HEK293 (cell line): Measurements from ENCODE around the gene CDK19.

Experiments
- HOXA7 ChIP-seq: sonication (generic); formaldehyde crosslinking; IDR thresholded peaks from 2 replicates; pipeline ENCODE4 v1.8.1; 2022; ENCODE audit warnings: missing genetic modification reagents, borderline replicate concordance
- ZBTB1 ChIP-seq: fragments of 450-650 bp; formaldehyde crosslinking; IDR thresholded peaks from 2 replicates; pipeline ENCODE4 v1.5.1; 2016; ENCODE audit warnings: missing biosample characterization, missing genetic modification characterization
- ZNF138 ChIP-seq: fragments of 450-650 bp; formaldehyde crosslinking; IDR thresholded peaks from 2 replicates; pipeline ENCODE4 v1.5.1; 2016; ENCODE audit warnings: missing biosample characterization, missing genetic modification characterization, borderline replicate concordance
- ZNF311 ChIP-seq: fragments of 450-650 bp; formaldehyde crosslinking; IDR thresholded peaks from 2 replicates; pipeline ENCODE4 v1.5.1; 2017; ENCODE audit warnings: missing biosample characterization, missing genetic modification characterization, borderline replicate concordance
- ZNF670 ChIP-seq: fragments of 450-650 bp; formaldehyde crosslinking; IDR thresholded peaks from 2 replicates; pipeline ENCODE4 v1.5.1; 2016; ENCODE audit warnings: missing biosample characterization, missing genetic modification characterization, low read depth
- TF ChIP-seq, protein P1 (sequence below): fragments of 450-650 bp; formaldehyde crosslinking; IDR thresholded peaks from 2 replicates; pipeline ENCODE4 v1.5.1; 2016; ENCODE audit warnings: missing biosample characterization, missing genetic modification characterization

GRCh38 chr6:110786696-110787095, 28.6 kb downstream of the CDK19 start:
- no peak for TF ChIP-seq HOXA7
- no peak for TF ChIP-seq ZNF670 (tag by site-specific recombination)
- no peak for TF ChIP-seq ZNF138 (tag by site-specific recombination)
- TF ChIP-seq ZBTB1 (tag by site-specific recombination) = no peak
- TF ChIP-seq, protein P1, sequence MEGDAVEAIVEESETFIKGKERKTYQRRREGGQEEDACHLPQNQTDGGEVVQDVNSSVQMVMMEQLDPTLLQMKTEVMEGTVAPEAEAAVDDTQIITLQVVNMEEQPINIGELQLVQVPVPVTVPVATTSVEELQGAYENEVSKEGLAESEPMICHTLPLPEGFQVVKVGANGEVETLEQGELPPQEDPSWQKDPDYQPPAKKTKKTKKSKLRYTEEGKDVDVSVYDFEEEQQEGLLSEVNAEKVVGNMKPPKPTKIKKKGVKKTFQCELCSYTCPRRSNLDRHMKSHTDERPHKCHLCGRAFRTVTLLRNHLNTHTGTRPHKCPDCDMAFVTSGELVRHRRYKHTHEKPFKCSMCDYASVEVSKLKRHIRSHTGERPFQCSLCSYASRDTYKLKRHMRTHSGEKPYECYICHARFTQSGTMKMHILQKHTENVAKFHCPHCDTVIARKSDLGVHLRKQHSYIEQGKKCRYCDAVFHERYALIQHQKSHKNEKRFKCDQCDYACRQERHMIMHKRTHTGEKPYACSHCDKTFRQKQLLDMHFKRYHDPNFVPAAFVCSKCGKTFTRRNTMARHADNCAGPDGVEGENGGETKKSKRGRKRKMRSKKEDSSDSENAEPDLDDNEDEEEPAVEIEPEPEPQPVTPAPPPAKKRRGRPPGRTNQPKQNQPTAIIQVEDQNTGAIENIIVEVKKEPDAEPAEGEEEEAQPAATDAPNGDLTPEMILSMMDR (tag by site-specific recombination) = no peak
- TF ChIP-seq ZNF311 (tag by site-specific recombination) = no peak
